Transverse colon (tissue), 4 donors: ENCODE measurements around the gene E4F1. TPM values are rescaled to one million over a fixed set of nuclear protein-coding genes. Genes with fewer than 3 reads are reported as not detected.
"Not testable (repeated sequence)": the region's sequence is repeated elsewhere in the genome, so short reads cannot be mapped to it uniquely, and the experiment has no call there.

Experiments used
- DNase-seq: peaks from one replicate; pipeline ENCODE4 v3.0.0-alpha.2; 2019
- H3K27ac ChIP-seq, 4 donors: fragments of 200-600 bp; sonication (generic); 2 replicates each; pipeline ENCODE4 v1.5.1; 2016 to 2018; ENCODE audit warnings: inconsistent platforms in 4 of 4
- H3K27me3 ChIP-seq: fragments of 200-600 bp; sonication (generic); 2 replicates; pipeline ENCODE4 v1.5.1; 2017; ENCODE audit warnings: inconsistent platforms
- H3K36me3 ChIP-seq, 4 donors: fragments of 200-600 bp; sonication (generic); 2 replicates each; pipeline ENCODE4 v1.5.1; 2017 to 2019; ENCODE audit warnings: inconsistent platforms in 4 of 4
- H3K4me1 ChIP-seq, 4 donors: fragments of 200-600 bp; sonication (generic); 2 replicates each; pipeline ENCODE4 v1.5.1; 2017 to 2020; ENCODE audit warnings: inconsistent platforms in 4 of 4
- H3K4me3 ChIP-seq, 4 donors: fragments of 200-600 bp; sonication (generic); 1 replicate in 1 of 4; 2 replicates in 3 of 4; pipeline versions ENCODE4 v1.5.1 to v1.6.1; 2017 to 2019; ENCODE audit warnings: inconsistent platforms in 4 of 4
- H3K9me3 ChIP-seq, 2 donors: fragments of 200-600 bp; sonication (generic); 2 replicates each; pipeline ENCODE4 v1.5.1; 2017 to 2019; ENCODE audit warnings: inconsistent platforms in 2 of 2
- EP300 ChIP-seq: sonication (generic); formaldehyde crosslinking; IDR thresholded peaks from one replicate; pipeline ENCODE4 v1.6.1; 2017; ENCODE audit warnings: antibody characterized with exemption, low read depth
- POLR2A ChIP-seq: fragments of 450-650 bp; IDR thresholded peaks from one replicate; pipeline ENCODE4 v1.6.1; 2016; ENCODE audit warnings: antibody characterized with exemption, mild to moderate bottlenecking, moderate library complexity
- POLR2AphosphoS5 ChIP-seq, 3 donors: sonication (generic); formaldehyde crosslinking; IDR thresholded peaks; one replicate each; pipeline ENCODE4 v1.6.1; 2016; ENCODE audit warnings: antibody characterized with exemption in 3 of 3
- WGBS, 2 donors: methylation state at CpG; one replicate each; pipeline ENCODE4 v1.1.5; 2018; ENCODE audit warnings: low coverage in 1 of 2; 5-methylcytosine and 5-hydroxymethylcytosine counted together
- in situ Hi-C, 4 donors: fragments of 200-750 bp; cut with MboI; loops; one replicate each; pipeline versions ENCODE4 v1.15.0 to v1.15.1; 2017; ENCODE audit warnings: low sequenced_read_pairs in 3 of 4, low pct_ligation_motif_present in 1 of 4, low pct_unique_long_range_greater_than_20kb in 1 of 4
- intact Hi-C: fragments of 100-400 bp; cut with DNase I; formaldehyde crosslinking; loops from one replicate; pipeline ENCODE4 v1.15.1; 2023; ENCODE audit warnings: low total_unique reads
- total RNA-seq, 4 donors: library from RNA; depleted of rRNA; stranded (reverse); fragments of >200 nt; gene quantifications; one replicate each; pipeline ENCODE4 v1.1.0, GENCODE V29; 2016
- TF ChIP-seq, protein P1 (sequence below), 5 experiments: fragments of 200-600 bp in 3 of 5; fragments of 450-650 bp in 2 of 5; sonication (generic) in 3 of 5; IDR thresholded peaks; 1 replicate in 2 of 5; 2 replicates in 3 of 5; pipeline ENCODE4 v1.5.1; 2016 to 2017; ENCODE audit warnings: antibody characterized with exemption in 5 of 5, inconsistent platforms in 3 of 5, mild to moderate bottlenecking in 2 of 5, moderate library complexity in 1 of 5

The E4F1 gene
- total RNA-seq, 4 donors from 2014 or later = 36.5 to 124 (median 53.6) TPM

GRCh38 chr16:2199095-2199494 lies 24.3 kb upstream of the E4F1 start:
- DNase-seq = no peak
- Histone ChIP-seq H3K9me3 (no peaks in the 10 kb centered on the region), H3K36me3 (no peaks in the 10 kb centered on the region), H3K4me3 (no peak overlapping the region), H3K27me3 (peaks cover 52% of the 10 kb centered on the region), H3K27ac (no peak overlapping the region), H3K4me1 (peaks cover 10 to 18% (median 15%) of the 10 kb centered on the region in 4 donors)
- TF ChIP-seq POLR2AphosphoS5 (IDR thresholded peaks at IDR 0.05) (no peak), POLR2A (no peak), EP300 (no peak)
- TF ChIP-seq, protein P1, sequence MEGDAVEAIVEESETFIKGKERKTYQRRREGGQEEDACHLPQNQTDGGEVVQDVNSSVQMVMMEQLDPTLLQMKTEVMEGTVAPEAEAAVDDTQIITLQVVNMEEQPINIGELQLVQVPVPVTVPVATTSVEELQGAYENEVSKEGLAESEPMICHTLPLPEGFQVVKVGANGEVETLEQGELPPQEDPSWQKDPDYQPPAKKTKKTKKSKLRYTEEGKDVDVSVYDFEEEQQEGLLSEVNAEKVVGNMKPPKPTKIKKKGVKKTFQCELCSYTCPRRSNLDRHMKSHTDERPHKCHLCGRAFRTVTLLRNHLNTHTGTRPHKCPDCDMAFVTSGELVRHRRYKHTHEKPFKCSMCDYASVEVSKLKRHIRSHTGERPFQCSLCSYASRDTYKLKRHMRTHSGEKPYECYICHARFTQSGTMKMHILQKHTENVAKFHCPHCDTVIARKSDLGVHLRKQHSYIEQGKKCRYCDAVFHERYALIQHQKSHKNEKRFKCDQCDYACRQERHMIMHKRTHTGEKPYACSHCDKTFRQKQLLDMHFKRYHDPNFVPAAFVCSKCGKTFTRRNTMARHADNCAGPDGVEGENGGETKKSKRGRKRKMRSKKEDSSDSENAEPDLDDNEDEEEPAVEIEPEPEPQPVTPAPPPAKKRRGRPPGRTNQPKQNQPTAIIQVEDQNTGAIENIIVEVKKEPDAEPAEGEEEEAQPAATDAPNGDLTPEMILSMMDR (IDR thresholded peaks at IDR 0.05) = no peak
- WGBS, 2 donors = 76% methylated on average over 5 of the region's 5 CpGs; no CpG with 5 or more reads in 1 of the 2 donors
- in situ Hi-C loops = loop anchor here in 1 of 4 donors (25.0 kb wide), 1 partner anchor 288 kb away; the partner anchor contains the start of gene TBC1D24
- intact Hi-C loops = no loop called here

- H3K27ac ChIP-seq = no peak overlapping the region
- no peak overlapping the region for H3K4me3 ChIP-seq
- in situ Hi-C loops (loop anchor here in 1 of 4 donors (25.0 kb wide), 1 partner anchor 288 kb away; the partner anchor contains the start of gene TBC1D24), intact Hi-C loops (no loop called here)
- H3K27me3 ChIP-seq = peaks cover 46% of the 10 kb centered on the region
- DNase-seq = no peak
- WGBS, 2 donors = 72% methylated on average over 14 of the region's 14 CpGs; no CpG with 5 or more reads in 1 of the 2 donors
- peaks cover 12 to 20% (median 16%) of the 10 kb centered on the region in 4 donors for H3K4me1 ChIP-seq
- TF ChIP-seq POLR2A = no peak
- no peaks in the 10 kb centered on the region for H3K9me3 ChIP-seq
- H3K36me3 ChIP-seq = no peaks in the 10 kb centered on the region
Observed at GRCh38 chr16:2199621-2200139, 23.7 kb upstream of the E4F1 start.

DNA sequence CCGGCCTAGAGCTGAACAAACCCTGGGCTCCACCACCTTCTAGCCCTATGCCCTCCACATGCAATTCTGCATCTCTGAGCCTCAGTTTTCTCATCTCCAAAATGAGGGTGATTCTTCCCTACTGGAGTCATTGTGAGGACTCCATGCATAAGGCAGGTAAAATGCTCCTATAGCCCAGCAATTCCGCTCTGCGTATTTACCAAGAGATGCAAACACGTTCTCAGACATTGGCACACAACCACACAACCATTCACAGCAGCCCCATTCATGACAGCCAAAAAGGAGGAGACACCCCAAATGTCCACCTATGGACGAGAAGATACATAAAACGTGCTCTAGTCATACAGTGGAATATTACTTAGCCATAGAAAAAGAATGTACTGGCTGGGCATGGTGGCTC lies 23.1 kb upstream of the E4F1 start:
- TF ChIP-seq POLR2AphosphoS5 (IDR thresholded peaks at IDR 0.05) (no peak), EP300 (no peak), POLR2A (no peak)
- TF ChIP-seq, protein P1 (IDR thresholded peaks at IDR 0.05) = no peak
- intact Hi-C loops = no loop called here
- Histone ChIP-seq H3K27me3 (peaks cover 40% of the 10 kb centered on the region), H3K4me1 (peaks cover 10 to 17% (median 14%) of the 10 kb centered on the region in 4 donors), H3K36me3 (no peaks in the 10 kb centered on the region), H3K9me3 (no peaks in the 10 kb centered on the region), H3K4me3 (no peak overlapping the region), H3K27ac (no peak overlapping the region)
- DNase-seq = no peak
- WGBS, 2 donors = 68 to 78% methylated on average over 5 to 6 of the region's 6 CpGs
- in situ Hi-C loops = no loop called here

GRCh38 chr16:2203119-2203688 lies 20.2 kb upstream of the E4F1 start:
- in situ Hi-C loops, H3K27ac ChIP-seq, H3K9me3 ChIP-seq, DNase-seq, H3K36me3 ChIP-seq, intact Hi-C loops, H3K4me3 ChIP-seq: not testable (repeated sequence)
- Histone ChIP-seq H3K27me3 (peaks cover 15% of the 10 kb centered on the region), H3K4me1 (peaks cover 11 to 18% (median 13%) of the 10 kb centered on the region in 4 donors)
- WGBS, 2 donors = 89 to 90% methylated on average over 7 to 8 of the region's 8 CpGs

GRCh38 chr16:2204416-2205103 lies 18.8 kb upstream of the E4F1 start:
- TF ChIP-seq, protein P1 (IDR thresholded peaks at IDR 0.05) = no peak
- TF ChIP-seq EP300 = no peak
- no peak for TF ChIP-seq POLR2A
- TF ChIP-seq POLR2AphosphoS5 (IDR thresholded peaks at IDR 0.05) = no peak
- no peak for DNase-seq
- Histone ChIP-seq H3K4me1 (peaks cover 11 to 18% (median 13%) of the 10 kb centered on the region in 4 donors), H3K9me3 (no peaks in the 10 kb centered on the region), H3K36me3 (peaks cover 0 to 13% (median 3%) of the 10 kb centered on the region in 4 donors), H3K4me3 (peak overlapping the region; percentile 62 to 90 (median 84)), H3K27ac (peak overlapping the region; percentile 94 to 99 (median 95)), H3K27me3 (peaks cover 2% of the 10 kb centered on the region)
- 71 to 83% methylated on average over 7 to 13 of the region's 13 CpGs for WGBS, 2 donors
- intact Hi-C loops (no loop called here), in situ Hi-C loops (no loop called here)
